UCSD-AML1 (cell line): Measurements from ENCODE around the gene SPIRE1.
"Not testable (repeated sequence)": the region's sequence is repeated elsewhere in the genome, so short reads cannot be mapped to it uniquely, and the experiment has no call there.

Experiments used
- DNase-seq: peaks from one replicate; lab custom pipeline; 2025; ENCODE audit not compliant: unreplicated experiment; lab: John Stamatoyannopoulos, UW

SPIRE1 gene

GRCh38 chr18:12599966-12600365 lies 57.9 kb downstream of the SPIRE1 start:
- no peak for DNase-seq

DNA sequence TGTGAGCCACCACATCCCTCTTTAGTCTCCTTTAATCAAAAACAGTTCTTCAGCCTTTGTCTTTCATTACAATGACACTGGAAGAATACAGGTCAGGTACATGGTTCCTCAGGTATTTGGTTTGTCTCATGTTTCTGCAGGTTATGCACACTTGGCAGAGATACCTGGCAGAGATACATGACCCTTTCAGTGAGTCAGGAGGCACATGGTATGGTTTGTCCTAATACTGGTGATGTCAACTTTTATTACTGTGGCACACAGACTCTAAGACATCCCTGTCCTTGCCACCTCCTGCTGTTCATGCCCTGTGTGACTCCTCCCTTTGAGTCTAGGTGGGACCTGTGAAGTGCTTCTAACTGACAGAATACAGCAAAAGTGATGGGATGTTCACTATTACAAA lies 58.4 kb downstream of the SPIRE1 start:
- DNase-seq, result no peak

GRCh38 chr18:12598181-12598930 lies 59.6 kb downstream of the SPIRE1 start:
- DNase-seq, result no peak

GRCh38 chr18:12597760-12598159 lies 60.1 kb downstream of the SPIRE1 start:
- no peak for DNase-seq

- DNase-seq, result no peak
These were observed 62.2 kb downstream of the SPIRE1 start for GRCh38 chr18:12595571-12596255.

GRCh38 chr18:12593866-12594265 lies 64.0 kb downstream of the SPIRE1 start:
- no peak for DNase-seq

DNA sequence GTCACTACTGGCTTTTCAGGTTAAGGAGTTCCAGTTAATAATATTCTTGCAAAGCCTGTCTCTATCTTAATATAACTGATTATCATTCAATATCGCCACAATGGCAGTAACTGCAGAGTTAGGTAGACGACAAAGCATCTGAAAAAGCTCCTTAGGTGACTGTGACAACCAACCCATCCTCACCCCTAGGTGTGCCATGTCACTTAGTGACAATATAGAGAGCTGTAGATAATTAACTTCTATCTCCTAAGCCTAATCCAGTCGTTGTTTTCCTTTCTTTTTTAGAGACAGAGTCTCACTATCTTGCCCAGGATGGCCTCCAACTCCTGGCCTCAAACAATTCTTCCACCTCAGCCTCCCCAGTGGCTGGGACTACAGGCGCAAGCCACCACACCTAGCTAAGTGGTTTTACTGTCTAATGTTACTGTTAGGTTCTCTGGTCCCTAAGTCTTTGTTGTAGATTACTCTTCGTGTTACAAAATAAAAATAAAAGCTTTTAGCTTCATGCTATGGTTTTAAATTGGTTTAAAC lies 65.2 kb downstream of the SPIRE1 start:
- no peak for DNase-seq

DNA sequence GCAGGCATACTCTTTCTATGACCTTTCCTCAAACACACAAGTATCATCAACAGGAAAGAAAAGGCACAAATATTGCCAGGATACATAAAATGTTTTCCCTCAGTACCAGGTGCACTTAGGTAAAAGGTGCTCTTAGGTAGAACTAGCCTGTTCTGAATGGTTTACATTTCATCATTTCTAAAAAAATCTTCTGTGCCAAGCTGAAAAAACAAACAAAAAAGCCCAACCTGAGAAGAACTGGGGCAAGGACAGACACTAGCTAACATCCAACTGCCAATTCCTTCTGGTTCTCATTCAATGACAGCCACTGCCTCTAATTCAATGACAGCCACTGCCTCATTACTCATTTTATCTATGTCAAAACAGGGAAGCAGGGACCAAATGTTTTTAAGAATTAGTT lies 68.5 kb downstream of the SPIRE1 start:
- no peak for DNase-seq

DNA sequence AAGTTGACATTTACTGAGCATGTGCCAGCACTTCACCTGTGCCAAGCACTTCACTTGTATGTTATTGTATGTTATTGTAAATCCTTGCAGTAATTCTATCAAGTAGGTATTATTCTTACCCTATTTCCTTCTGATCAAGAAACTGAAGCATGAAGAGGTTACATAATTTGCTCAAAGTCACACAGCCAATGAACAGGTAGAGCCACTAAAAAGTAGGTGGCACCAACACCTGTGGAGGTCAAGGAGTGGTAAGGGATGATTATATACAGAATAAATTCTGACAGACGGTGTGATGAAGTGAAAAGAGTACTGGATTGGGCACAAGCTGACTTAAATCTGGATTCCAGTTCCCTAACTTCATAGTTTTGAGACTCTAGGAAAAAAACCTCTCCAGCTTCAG lies 71.0 kb downstream of the SPIRE1 start:
- no peak for DNase-seq

DNA sequence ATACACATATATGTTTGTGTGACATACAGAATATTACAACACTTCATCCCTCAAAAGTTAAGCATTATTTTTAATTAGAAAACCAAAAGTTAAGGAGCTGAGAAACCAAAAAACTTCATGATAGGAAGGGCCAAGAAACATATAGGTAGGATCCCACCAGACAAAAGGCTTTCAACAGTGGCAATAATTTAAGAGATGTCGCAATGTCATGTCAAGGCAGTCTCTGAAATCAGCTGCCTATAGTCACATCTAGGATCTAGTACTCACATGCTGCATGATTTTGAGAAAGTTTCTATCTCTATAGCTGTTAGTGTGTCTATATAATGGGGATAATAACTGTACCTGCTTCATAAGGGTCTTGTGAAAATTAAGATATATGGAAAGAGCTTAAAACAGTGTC lies 72.7 kb downstream of the SPIRE1 start:
- no peak for DNase-seq

DNA sequence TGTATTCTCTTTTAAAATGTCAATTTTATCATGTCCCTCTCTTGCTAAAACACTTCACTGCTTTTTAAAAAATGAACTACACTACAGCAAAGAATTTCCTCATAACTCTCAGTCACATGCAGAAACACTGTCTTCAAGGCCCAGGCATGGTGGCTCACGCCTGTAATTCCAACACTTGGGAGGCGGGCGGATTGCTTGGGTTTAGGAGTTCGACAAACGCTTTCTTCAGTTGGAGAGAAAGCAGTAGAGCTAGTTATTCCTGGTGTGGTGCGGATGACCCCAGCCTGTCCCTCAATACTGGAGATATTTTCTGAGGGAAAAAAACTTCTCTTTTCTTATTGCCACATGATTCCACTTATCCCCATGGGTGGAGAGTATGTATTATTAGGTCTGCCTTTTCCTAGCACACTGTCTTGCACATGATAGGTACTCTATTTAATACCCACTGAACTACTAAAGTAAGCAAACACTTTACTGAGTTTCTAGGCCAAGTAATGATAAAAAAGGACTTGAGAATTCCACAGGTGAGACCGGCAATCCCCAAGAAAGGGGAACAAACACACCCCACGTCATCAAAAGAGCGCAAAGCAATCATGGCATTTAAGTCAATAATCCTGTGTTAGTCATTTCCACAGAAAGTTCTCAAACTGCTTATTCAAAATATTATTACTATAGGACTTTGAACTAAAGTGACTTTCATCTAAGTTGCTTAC lies 77.1 kb downstream of the SPIRE1 start:
- DNase-seq, result no peak

- no peak for DNase-seq
These were observed 78.1 kb downstream of the SPIRE1 start for GRCh38 chr18:12579775-12580174.

DNA sequence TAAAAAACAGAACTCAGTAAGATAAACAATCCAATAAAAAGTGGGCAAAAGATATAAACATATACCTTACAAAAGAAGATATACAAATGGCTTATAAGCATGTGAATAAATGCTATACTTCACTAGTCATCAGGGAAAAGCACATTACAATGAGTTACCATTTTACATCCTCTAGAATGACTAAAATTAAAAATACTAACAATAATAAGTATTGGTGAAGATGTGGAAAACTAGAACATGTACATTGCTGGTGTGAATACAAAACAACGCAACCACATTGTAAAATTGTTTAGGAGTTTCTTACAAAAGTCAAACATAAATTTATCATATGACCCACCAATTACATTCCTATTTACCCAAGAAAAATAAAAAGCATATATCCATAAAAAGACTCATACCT lies 80.1 kb downstream of the SPIRE1 start:
- DNase-seq, result no peak

GRCh38 chr18:12574494-12575185 lies 83.3 kb downstream of the SPIRE1 start:
- no peak for DNase-seq

DNA sequence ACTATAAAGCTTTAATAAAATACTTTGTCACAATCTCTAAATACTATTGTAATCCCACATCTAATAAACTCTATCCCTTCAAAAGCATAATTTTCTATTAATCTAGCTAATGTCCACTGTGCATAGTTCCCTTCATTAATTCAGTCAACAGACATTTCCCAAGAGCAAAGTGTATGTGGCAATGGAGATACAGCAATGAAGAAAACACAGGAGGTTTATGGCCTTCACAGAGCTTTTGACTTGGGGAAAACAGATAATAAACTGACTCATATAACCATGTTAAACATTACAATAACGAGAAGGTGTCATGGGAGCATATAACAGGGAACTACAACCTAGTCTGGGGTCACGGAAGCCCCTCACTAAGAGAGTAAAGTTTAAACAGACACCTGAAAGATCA lies 86.3 kb downstream of the SPIRE1 start:
- no peak for DNase-seq

DNA sequence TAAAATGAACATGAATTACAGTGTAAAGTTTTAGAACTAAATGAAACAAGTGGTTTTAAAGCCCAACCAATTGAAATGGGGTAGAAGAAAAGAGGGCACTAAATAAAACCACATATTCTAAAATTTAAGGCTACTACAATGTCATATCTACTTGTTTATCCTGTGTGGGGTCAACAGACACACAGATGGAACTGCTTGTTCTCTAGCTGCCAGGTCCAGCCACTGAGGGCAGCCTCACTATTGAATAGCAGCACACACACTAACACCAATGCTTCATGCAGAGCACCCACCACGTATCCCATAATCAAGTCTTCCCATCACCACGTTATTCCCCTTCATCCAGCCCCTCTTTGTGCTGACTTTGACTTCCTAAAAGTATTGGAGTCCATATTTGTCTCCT lies 88.1 kb downstream of the SPIRE1 start:
- DNase-seq, result no peak

- no peak for DNase-seq
These were observed 90.1 kb downstream of the SPIRE1 start for GRCh38 chr18:12567849-12568248.

- DNase-seq, result no peak
These were observed 93.0 kb downstream of the SPIRE1 start for GRCh38 chr18:12564861-12565260.

- no peak for DNase-seq
These were observed 93.5 kb downstream of the SPIRE1 start for GRCh38 chr18:12564378-12564777.

DNA sequence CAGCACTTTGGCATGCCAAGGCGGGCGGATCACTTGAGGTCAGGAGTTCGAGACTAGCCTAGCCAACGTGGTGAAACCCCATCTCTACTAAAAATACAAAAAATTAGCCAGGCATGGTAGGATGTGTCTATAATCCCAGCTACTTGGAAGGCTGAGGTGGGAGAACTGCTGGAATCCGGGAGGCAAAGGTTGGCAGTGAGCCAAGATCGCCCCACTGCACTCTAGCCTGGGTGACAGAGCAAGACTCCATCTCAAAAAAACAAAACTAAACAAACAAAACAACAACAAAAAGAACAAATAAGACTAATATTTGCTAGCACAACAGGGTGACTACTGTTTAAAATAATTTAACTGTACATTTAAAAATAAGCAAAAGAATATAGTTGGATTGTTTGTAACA lies 97.3 kb downstream of the SPIRE1 start:
- DNase-seq, result not testable (repeated sequence)

DNA sequence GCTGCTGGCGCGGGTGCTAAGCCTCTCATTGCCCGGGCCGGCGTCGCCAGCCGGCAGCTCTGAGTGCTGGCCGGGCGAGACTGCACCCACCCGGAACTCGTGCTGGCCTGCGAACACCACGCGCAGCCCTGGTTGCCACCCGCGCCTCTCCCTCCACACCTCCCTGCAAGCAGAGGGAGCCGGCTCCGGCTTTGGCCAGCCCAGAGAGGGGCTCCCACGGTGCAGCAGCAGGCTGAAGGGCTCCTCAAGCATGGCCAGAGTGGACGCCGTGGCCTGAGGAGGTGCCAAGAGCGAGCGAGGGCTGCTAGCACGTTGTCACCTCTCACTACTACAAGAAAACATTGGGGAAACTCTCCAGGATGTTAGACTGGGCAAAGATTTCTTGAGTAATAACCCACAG lies 98.6 kb downstream of the SPIRE1 start:
- no peak for DNase-seq
